Measurements from ENCODE around the gene SVBP. TPM values are rescaled to one million over a fixed set of nuclear protein-coding genes. Genes with fewer than 3 reads are reported as not detected.

SVBP gene
- total and polyA plus RNA-seq, 2 donors (not counting 1 experiment from before 2014, with no cell fraction given): 12.6 to 21.9 TPM

- H3K36me3 ChIP-seq (replicated peaks in 1 of 2; ENCODE audit: control extremely low read depth in 1 of 2, control insufficient read depth in 1 of 2, extremely low read depth in 1 of 2, insufficient read depth in 2 of 2, low read length in 1 of 2): peaks cover 3 to 5% of the 10 kb centered on the region in 2 experiments
- peaks cover 25 to 27% of the 10 kb centered on the region in 2 donors for H3K4me1 ChIP-seq (ENCODE audit: control insufficient read depth in 2 of 2, insufficient read depth in 2 of 2, low read length in 2 of 2)
- H3K79me2 ChIP-seq (ENCODE audit: control insufficient read depth, insufficient read depth, low read length): peaks cover 86% of the 10 kb centered on the region
- peak overlapping the region; percentile 80 for H3K9ac ChIP-seq (ENCODE audit: low read length)
- ChIA-PET POLR2A (interaction anchor here (0.9 to 2.0 kb wide), 2 partner anchors 49 to 157 kb away, joined by 3 to 5 read pairs; no protein-coding TSS in a partner anchor), CTCF (interaction anchor here (0.9 to 3.0 kb wide), 5 partner anchors 10 to 306 kb away, joined by 3 to 16 read pairs (median 4); no protein-coding TSS in a partner anchor)
- peak overlapping the region in 4 of 5 experiments; percentile 71 to 92 (median 78) for H3K4me3 ChIP-seq (ENCODE audit: control extremely low read depth in 1 of 5, extremely low read depth in 1 of 5, insufficient read depth in 1 of 5, low read depth in 2 of 5, low read length in 4 of 5)
- H4K20me1 ChIP-seq (ENCODE audit: control insufficient read depth, insufficient read depth, low read length, poor library complexity, severe bottlenecking): peaks cover 9% of the 10 kb centered on the region
- intact Hi-C loops (cut with micrococcal nuclease): loop anchor here (5.0 to 10.0 kb wide), 3 partner anchors 599 to 1264 kb away; partner anchors contain the start of genes ELOVL1, IPO13 and SLC6A9
- no CpG with 5 or more reads among the region's 2 CpGs for WGBS (ENCODE audit: insufficient coverage)
- Mint-ChIP-seq H3K9me3 (ENCODE audit: insufficient read depth) (no peaks in the 10 kb centered on the region), H3K4me1 (peaks cover 24% of the 10 kb centered on the region), H3K4me3 (no peak overlapping the region), H3K27me3 (no peaks in the 10 kb centered on the region), H3K27ac (no peak overlapping the region)
- DNase-seq: no peak
- no peak for ATAC-seq (ENCODE audit: low read depth)
- no peak overlapping the region for H3K27ac ChIP-seq (ENCODE audit: low read length in 2 of 2)
- H3K27me3 ChIP-seq (replicated peaks in 1 of 4; ENCODE audit: control extremely low read depth in 1 of 4, control insufficient read depth in 3 of 4, insufficient read depth in 4 of 4, low read length in 3 of 4): no peaks in the 10 kb centered on the region
- H2AFZ ChIP-seq (ENCODE audit: insufficient read depth, low read depth, low read length, poor library complexity, severe bottlenecking): peak overlapping the region; percentile 92
- no peaks in the 10 kb centered on the region for H3K9me3 ChIP-seq (ENCODE audit: control extremely low read depth in 1 of 3, control insufficient read depth in 2 of 3, insufficient read depth in 1 of 3, low read length in 2 of 3)
- TF ChIP-seq CTCF (IDR thresholded peaks at IDR 0.05): no peak
- TF ChIP-seq EZH2 (IDR thresholded peaks at IDR 0.05; ENCODE audit: borderline replicate concordance, insufficient read depth, low read depth, low read length, poor library complexity, severe bottlenecking): no peak
- peak overlapping the region; percentile 84 for H3K4me2 ChIP-seq (replicated peaks; ENCODE audit: low read depth, low read length, poor library complexity, severe bottlenecking)
These were observed 49.0 kb downstream of the SVBP start for GRCh38 chr1:42768172-42768571.

- Mint-ChIP-seq H3K9me3 (ENCODE audit: insufficient read depth) (no peaks in the 10 kb centered on the region), H3K27me3 (no peaks in the 10 kb centered on the region), H3K4me3 (no peak overlapping the region), H3K4me1 (peaks cover 21% of the 10 kb centered on the region), H3K27ac (peak overlapping the region; percentile 98)
- ATAC-seq (ENCODE audit: low read depth) (no peak), DNase-seq (no peak)
- Histone ChIP-seq H3K36me3 (replicated peaks in 1 of 2; ENCODE audit: control extremely low read depth in 1 of 2, control insufficient read depth in 1 of 2, extremely low read depth in 1 of 2, insufficient read depth in 2 of 2, low read length in 1 of 2) (peaks cover 0 to 2% of the 10 kb centered on the region in 2 experiments), H3K27ac (ENCODE audit: low read length in 2 of 2) (peak overlapping the region; percentile 53 to 83), H3K4me3 (ENCODE audit: control extremely low read depth in 1 of 5, extremely low read depth in 1 of 5, insufficient read depth in 1 of 5, low read depth in 2 of 5, low read length in 4 of 5) (peak overlapping the region; percentile 71 to 92 (median 76)), H3K4me2 (replicated peaks; ENCODE audit: low read depth, low read length, poor library complexity, severe bottlenecking) (peak overlapping the region; percentile 84), H3K4me1 (ENCODE audit: control insufficient read depth in 2 of 2, insufficient read depth in 2 of 2, low read length in 2 of 2) (peaks cover 27% of the 10 kb centered on the region in 2 donors), H2AFZ (ENCODE audit: insufficient read depth, low read depth, low read length, poor library complexity, severe bottlenecking) (peak overlapping the region; percentile 92), H3K9me3 (ENCODE audit: control extremely low read depth in 1 of 3, control insufficient read depth in 2 of 3, insufficient read depth in 1 of 3, low read length in 2 of 3) (no peaks in the 10 kb centered on the region), H3K9ac (ENCODE audit: low read length) (peak overlapping the region; percentile 80), H4K20me1 (ENCODE audit: control insufficient read depth, insufficient read depth, low read length, poor library complexity, severe bottlenecking) (peaks cover 3% of the 10 kb centered on the region), H3K79me2 (ENCODE audit: control insufficient read depth, insufficient read depth, low read length) (peaks cover 90% of the 10 kb centered on the region), H3K27me3 (replicated peaks in 1 of 4; ENCODE audit: control extremely low read depth in 1 of 4, control insufficient read depth in 3 of 4, insufficient read depth in 4 of 4, low read length in 3 of 4) (no peaks in the 10 kb centered on the region)
- intact Hi-C loops (cut with micrococcal nuclease): loop anchor here (1.0 to 10.0 kb wide), 12 partner anchors 50 to 1265 kb away; partner anchors contain the start of genes CFAP57, EBNA1BP2, ELOVL1 and ERMAP
- WGBS (ENCODE audit: insufficient coverage): 0% methylated on average over 5 of the region's 23 CpGs
- POLR2A ChIA-PET: interaction anchor here (0.7 to 2.3 kb wide), 9 partner anchors 11 to 621 kb away, joined by 3 to 22 read pairs (median 3); partner anchors contain the start of genes CCDC30, ELOVL1, MED8 and PPIH
- CTCF ChIA-PET: interaction anchor here (0.8 to 3.0 kb wide), 14 partner anchors 10 to 308 kb away, joined by 3 to 27 read pairs (median 4); partner anchors contain the start of genes PPIH, YBX1 and ZNF691
- no peak for TF ChIP-seq EZH2 (IDR thresholded peaks at IDR 0.05; ENCODE audit: borderline replicate concordance, insufficient read depth, low read depth, low read length, poor library complexity, severe bottlenecking)
- no peak for TF ChIP-seq CTCF (IDR thresholded peaks at IDR 0.05)
These were observed 49.6 kb downstream of the SVBP start for GRCh38 chr1:42767510-42768000.
